Pulmonary artery endothelial cell (primary cell): Measurements from ENCODE around the gene FIGNL2. TPM values are rescaled to one million over a fixed set of nuclear protein-coding genes. Genes with fewer than 3 reads are reported as not detected.
A peak's percentile ranks its signal among the peaks of the same experiment; 100 is the strongest.
"Not testable (repeated sequence)": the region's sequence is repeated elsewhere in the genome, so short reads cannot be mapped to it uniquely, and the experiment has no call there.

Experiments used
- DNase-seq: peaks from one replicate; pipeline ENCODE4 v3.0.0-alpha.2; 2011; ENCODE audit warnings: low read depth, low spot score
- total RNA-seq: library from RNA; depleted of rRNA; stranded (reverse); fragments of >200 nt; gene quantifications from 2 replicates; pipeline ENCODE4 v1.2.3, GENCODE V29; 2014

Gene FIGNL2
- total RNA-seq, 1 donor from 2014 or later: 0.53 TPM

DNA sequence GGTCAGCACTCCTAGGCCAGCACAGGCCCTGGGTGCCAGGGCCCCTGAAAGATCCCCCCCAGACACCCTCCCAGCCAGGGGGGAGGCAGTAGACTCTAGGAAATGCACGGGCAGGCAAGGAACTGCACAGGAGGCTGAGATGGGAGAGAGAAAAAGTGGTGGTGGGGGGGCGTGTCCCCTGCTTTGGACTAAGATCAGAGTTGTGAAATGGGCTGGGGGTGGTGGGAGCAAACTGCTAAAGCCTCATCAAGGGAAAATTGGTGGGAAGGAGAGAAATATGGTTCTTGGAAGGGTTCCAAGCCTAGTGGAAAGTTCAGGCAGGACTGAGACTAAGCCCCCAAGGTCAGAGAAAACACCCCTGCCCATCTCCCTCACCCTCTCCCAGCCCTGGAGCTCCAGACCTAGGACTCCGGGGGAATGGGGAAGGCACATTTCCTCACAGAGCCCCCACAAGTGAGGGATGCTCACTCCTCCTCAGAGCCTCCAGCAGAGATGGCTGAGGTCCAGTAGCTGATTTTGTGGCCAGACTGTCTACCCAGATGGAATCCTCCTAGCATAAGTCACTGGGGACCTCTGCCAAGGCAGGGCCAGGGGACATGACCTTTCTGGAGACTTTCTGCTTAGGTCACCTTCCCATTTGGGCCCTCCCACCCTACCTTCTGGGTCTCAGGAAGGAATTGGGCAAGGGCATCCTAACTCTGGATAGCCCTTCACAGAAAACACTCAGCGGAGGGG, 29.8 kb downstream of the FIGNL2 start:
- DNase-seq: no peak

GRCh38 chr12:51818086-51818485, 30.4 kb downstream of the FIGNL2 start:
- no peak for DNase-seq

GRCh38 chr12:51817027-51817953, 31.2 kb downstream of the FIGNL2 start:
- no peak for DNase-seq

GRCh38 chr12:51815571-51815970, 32.9 kb downstream of the FIGNL2 start:
- no peak for DNase-seq

- DNase-seq: peak; percentile 44
These were observed 34.0 kb downstream of the FIGNL2 start for GRCh38 chr12:51814311-51815088.

DNA sequence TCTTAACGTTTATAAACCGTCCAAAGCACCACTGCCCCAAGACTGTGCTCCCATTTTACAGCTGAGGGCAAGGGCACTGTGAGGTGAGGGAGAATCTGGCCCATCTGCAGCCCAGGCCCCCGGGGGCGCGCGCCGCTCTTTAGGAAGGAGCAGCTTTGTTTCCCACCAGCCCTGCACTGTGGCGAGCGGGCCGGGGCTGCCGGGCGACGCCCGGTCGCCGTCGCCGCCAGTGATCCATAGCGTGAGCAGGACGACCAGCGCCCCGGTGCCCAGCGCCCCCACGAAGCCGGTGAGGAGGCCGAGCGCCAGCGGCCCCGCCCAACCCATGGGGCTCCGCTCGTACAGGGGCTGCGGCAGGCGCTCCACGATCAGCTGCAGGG, 34.6 kb downstream of the FIGNL2 start:
- no peak for DNase-seq

DNA sequence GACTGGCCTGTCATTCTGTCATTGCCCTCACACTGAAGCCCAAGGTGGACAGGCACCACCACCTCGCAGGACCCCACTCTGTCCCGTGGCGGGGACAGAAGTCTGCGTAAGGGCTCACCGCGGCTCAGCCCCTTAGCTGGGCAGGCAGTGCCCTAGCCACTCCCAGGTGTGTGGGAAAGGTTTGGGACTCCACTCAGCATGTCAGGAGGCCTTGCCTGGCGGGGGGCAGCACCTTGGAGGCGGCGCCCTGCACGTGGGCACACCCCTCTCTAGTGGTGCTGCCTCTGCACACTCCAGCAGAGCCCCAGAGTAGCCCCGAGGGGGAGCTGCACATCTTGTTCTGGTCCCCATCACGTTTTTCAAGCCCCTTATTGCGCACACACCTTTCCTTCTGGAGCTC, 35.6 kb downstream of the FIGNL2 start:
- no peak for DNase-seq

- no peak for DNase-seq
These were observed 37.0 kb downstream of the FIGNL2 start for GRCh38 chr12:51811203-51812202.

DNA sequence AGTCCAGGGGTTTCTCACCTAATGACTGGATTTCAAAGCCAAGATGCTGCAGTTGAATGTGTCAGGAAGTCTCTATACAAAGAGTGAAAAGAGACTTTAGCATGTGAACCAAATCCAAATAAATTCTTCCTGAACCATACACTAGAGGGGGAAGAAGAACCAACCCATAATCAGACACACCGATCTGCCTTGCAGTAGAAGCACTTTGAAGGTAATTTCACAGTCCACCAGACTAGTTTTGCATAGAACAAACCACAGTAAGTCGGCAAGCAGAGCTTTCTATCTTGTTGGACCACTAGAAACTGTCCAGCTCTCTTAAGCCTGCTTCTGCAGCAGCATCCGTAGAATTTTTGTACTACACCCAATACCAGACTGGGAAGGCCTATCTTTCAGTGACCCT, 39.3 kb downstream of the FIGNL2 start:
- no peak for DNase-seq

- DNase-seq: no peak
These were observed 41.6 kb downstream of the FIGNL2 start for GRCh38 chr12:51806896-51807295.

DNA sequence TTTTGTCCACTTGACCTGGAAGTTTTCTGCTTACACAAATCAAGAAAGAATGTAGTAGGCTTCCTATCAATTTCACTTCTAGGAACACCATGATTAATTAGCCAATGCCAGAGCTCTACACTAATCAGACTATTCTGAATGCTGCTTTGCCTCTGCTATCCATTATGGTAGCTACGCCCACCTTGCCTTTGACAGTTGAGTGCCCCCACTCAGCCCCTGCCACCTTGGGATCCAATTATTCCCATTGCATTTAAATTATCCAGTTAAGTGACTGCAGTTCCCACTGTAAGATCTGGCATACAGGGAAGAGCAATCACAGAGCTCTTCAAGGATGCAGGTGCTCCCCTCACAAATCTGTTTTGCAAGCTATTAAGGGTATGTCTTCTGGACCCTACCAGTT, 47.5 kb downstream of the FIGNL2 start:
- no peak for DNase-seq

GRCh38 chr12:51798501-51798900, 50.0 kb downstream of the FIGNL2 start:
- no peak for DNase-seq

DNA sequence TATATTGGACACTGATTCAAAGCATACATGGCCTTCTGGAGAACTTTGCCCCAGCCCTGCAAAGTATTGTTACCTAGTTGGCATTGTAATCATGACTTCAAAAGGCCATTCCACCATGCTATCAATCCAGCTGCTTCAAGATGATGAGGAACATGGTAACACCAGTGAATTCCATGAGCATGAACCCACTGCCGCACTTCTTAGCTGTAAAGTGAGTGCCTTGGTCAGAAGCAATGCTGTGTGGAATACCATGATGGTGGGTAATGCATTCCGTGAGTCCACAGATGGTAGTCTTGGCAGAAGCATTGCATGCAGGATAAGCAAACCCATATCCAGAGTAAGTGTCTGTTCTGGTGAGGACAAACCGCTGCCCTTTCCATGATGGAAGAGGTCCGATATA, 50.5 kb downstream of the FIGNL2 start:
- not testable (repeated sequence) for DNase-seq

- no peak for DNase-seq
These were observed 51.2 kb downstream of the FIGNL2 start for GRCh38 chr12:51797301-51797700.

DNA sequence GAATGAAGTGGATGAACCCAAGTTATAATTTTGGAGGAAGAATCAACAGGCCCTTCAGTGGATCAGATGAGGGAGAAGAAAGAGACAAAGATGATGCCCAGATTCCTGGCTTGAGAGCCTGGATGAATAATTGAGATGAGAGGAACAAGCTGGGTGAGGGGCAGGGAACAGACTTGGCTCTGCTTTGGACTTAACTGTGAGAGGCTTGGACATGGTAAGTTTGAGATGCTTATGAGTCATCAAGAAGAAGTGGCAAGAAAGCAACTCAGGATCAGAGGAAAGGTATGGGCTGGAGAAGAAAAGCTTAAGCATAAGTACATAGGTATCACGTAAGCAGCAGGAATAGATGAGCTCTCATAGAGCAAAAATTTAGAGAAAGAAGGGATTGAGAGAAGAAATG, 55.3 kb downstream of the FIGNL2 start:
- no peak for DNase-seq

DNA sequence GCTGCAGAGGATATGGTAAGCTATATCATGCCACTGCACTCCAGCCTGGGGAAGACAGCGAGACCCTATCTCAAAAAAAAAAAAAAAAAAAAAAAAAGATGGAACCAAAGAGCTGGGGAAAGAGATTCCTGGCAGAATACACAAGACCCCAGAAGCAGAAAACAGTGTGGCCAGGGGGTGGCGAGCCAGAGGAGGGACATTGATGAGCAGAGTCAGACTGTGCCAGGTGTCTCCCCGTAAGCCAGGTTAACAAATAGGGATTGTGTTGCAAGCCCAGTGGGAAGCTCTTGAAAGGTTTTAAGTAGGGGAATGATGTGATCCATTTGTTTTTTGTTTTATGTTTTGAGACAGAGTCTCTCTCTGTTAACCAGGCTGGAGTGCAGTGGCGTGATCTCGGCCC, 56.1 kb downstream of the FIGNL2 start:
- DNase-seq: no peak

GRCh38 chr12:51788876-51789275, 59.6 kb downstream of the FIGNL2 start:
- DNase-seq: no peak

GRCh38 chr12:51785906-51786305, 62.6 kb downstream of the FIGNL2 start:
- no peak for DNase-seq

DNA sequence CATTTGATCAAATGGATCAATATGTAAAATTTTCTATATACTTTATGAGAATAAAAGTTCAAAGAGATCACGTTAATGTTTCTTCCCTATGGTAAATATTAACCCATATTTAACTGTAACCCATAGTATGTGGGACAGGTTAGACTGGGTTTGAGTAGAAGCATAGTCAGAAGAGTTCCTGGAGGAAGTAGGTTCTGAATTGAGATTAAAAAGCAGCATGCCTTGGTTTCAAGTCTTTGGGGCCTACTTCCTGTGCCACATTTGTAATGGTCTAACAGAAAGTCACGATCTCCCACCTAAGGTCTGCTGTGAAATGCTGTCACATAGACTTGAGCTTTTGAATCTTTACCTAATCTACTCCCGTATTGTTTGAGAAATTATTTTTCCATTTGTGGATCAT, 63.8 kb downstream of the FIGNL2 start:
- DNase-seq: no peak

- no peak for DNase-seq
These were observed 68.6 kb downstream of the FIGNL2 start for GRCh38 chr12:51779876-51780275.

- DNase-seq: no peak
These were observed 70.5 kb downstream of the FIGNL2 start for GRCh38 chr12:51777973-51778372.
